ENCODE measurements around the gene SPATA18.

SPATA18 gene

GRCh38 chr4:52051213-52051614 lies at the start of gene SPATA18:
Gene SPATA18, plus strand, starts transcription at chr4:52051304. Its CDS starts 401 bp downstream, at chr4:52051705.
- no peak for DNase-seq

GRCh38 chr4:52001616-52002015 lies 49.5 kb upstream of the SPATA18 start:
- no peak for DNase-seq

GRCh38 chr4:52004414-52004813 lies 46.7 kb upstream of the SPATA18 start:
- DNase-seq, result peak; percentile 47

GRCh38 chr4:52005604-52006273 lies 45.4 kb upstream of the SPATA18 start:
- no peak for DNase-seq

- no peak for DNase-seq
These were observed 44.2 kb upstream of the SPATA18 start for GRCh38 chr4:52006887-52007286.

GRCh38 chr4:52010986-52011385 lies 40.1 kb upstream of the SPATA18 start:
- DNase-seq, result no peak

- no peak for DNase-seq
These were observed 38.5 kb upstream of the SPATA18 start for GRCh38 chr4:52012651-52013050.

- DNase-seq, result no peak
These were observed 36.2 kb upstream of the SPATA18 start for GRCh38 chr4:52014903-52015302.

GRCh38 chr4:52015366-52015765 lies 35.7 kb upstream of the SPATA18 start:
- DNase-seq, result peak; percentile 44

- DNase-seq, result no peak
These were observed 34.1 kb upstream of the SPATA18 start for GRCh38 chr4:52016981-52017380.

- DNase-seq, result no peak
These were observed 33.3 kb upstream of the SPATA18 start for GRCh38 chr4:52017814-52018213.

GRCh38 chr4:52019936-52020657 lies 31.0 kb upstream of the SPATA18 start, which contains the start of gene LRRC66:
Gene LRRC66, minus strand, starts transcription at chr4:52020363. Its CDS starts 2,750 bp downstream, at chr4:52017613.
- DNase-seq, result no peak

- no peak for DNase-seq
These were observed 22.1 kb upstream of the SPATA18 start for GRCh38 chr4:52028970-52029369.

GRCh38 chr4:52032005-52032404 lies 19.1 kb upstream of the SPATA18 start:
- no peak for DNase-seq

- no peak for DNase-seq
These were observed 15.9 kb upstream of the SPATA18 start for GRCh38 chr4:52035190-52035589.

GRCh38 chr4:52036886-52037530 lies 14.1 kb upstream of the SPATA18 start:
- no peak for DNase-seq

GRCh38 chr4:52037689-52038102 lies 13.4 kb upstream of the SPATA18 start:
- DNase-seq, result peak; percentile 50

- peak; percentile 58 for DNase-seq
These were observed 12.8 kb upstream of the SPATA18 start, which contains the start of gene SGCB for GRCh38 chr4:52038103-52038912. Gene SGCB, minus strand, starts transcription at chr4:52038299. Its CDS starts 40 bp downstream, at chr4:52038259.

- DNase-seq, result no peak
These were observed 6.1 kb upstream of the SPATA18 start for GRCh38 chr4:52045028-52045427.

GRCh38 chr4:52049266-52049665 lies 1.8 kb upstream of the SPATA18 start:
- no peak for DNase-seq

- DNase-seq, result peak; percentile 39
These were observed 741 bp downstream of the SPATA18 start for GRCh38 chr4:52051615-52052474.

- no peak for DNase-seq
These were observed 1.3 kb downstream of the SPATA18 start for GRCh38 chr4:52052475-52052780.

Measured in NCI-H82 (cell line).